ENCODE data around the gene LHX4. TPM values are rescaled to one million over a fixed set of nuclear protein-coding genes. Genes with fewer than 3 reads are reported as not detected.

Gene LHX4
- total and polyA plus RNA-seq, 10 of the 15 experiments (the other 5 are each of a cell fraction or from before 2014, with no cell fraction given), result 0.05 to 0.80 (median 0.32) TPM; not detected in 6

DNA sequence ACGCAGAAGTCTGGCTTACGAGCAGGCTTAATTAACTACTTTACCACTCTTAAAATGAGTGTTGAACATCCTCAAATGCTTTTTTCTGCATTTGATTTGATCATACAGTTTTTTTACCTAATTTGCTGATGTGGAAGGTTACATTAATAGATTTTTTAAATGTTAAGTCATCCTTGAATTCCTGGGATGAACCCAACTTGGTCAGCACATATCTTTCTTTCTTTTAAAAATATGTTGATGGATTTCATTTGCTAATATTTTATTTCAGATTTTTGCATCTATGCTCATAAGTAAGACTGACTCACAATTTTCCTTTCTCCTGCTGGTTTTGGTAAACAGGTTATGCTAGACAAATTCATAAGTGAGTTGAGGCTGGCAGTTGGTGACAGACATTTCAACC, 82.9 kb downstream of the LHX4 start:
- SMC1A ChIA-PET (ENCODE audit: uncharacterized antibody, unreplicated experiment), result no interaction called here
- CTCF ChIA-PET, result no interaction called here
- POLR2A ChIA-PET, result no interaction called here
- H4K20me1 ChIP-seq (ENCODE audit: control insufficient read depth, insufficient read depth), result no peaks in the 10 kb centered on the region
- intact Hi-C loops (cut with micrococcal nuclease; ENCODE audit: unreplicated experiment) (no loop called here), in situ Hi-C loops (cut with MboI) (no loop called here)
- no peaks in the 10 kb centered on the region for H3K9me3 ChIP-seq (replicated peaks; ENCODE audit: control insufficient read depth, insufficient read depth, low read length)
- H3K79me2 ChIP-seq (ENCODE audit: control insufficient read depth, insufficient read depth, low read length), result no peaks in the 10 kb centered on the region
- no peak overlapping the region for H3K9ac ChIP-seq (ENCODE audit: control insufficient read depth, insufficient read depth, low read length)
- ATAC-seq (no peak), FAIRE-seq (no peak), DNase-seq (ENCODE audit: low read depth, low spot score) (no peak)
- H3K27me3 ChIP-seq (replicated peaks in 1 of 2; ENCODE audit: control insufficient read depth in 2 of 2, insufficient read depth in 2 of 2, low read length in 1 of 2), result no peaks in the 10 kb centered on the region
- no TSS peak for BruUV-seq (replicated peaks)
- H3K4me1 ChIP-seq (ENCODE audit: control insufficient read depth, insufficient read depth, low read length), result no peaks in the 10 kb centered on the region
- H3K4me2 ChIP-seq (ENCODE audit: control insufficient read depth, insufficient read depth), result no peak overlapping the region
- TF ChIP-seq ETV6 (conservative IDR thresholded peaks at IDR 0.05 in 1 of 2, IDR thresholded peaks at IDR 0.05 in 1 of 2; ENCODE audit: borderline replicate concordance in 1 of 2, low read depth in 1 of 2) (no peak), EZH2 (IDR thresholded peaks at IDR 0.05; ENCODE audit: borderline replicate concordance, control insufficient read depth, low read depth, low read length) (no peak), ZNF384 (IDR thresholded peaks at IDR 0.05; ENCODE audit: borderline replicate concordance, low read depth, low read length) (no peak), KLF5 (IDR thresholded peaks at IDR 0.05; ENCODE audit: partially characterized antibody) (no peak), ZNF24 (IDR thresholded peaks at IDR 0.05) (no peak)
- TF ChIP-seq, protein P1, sequence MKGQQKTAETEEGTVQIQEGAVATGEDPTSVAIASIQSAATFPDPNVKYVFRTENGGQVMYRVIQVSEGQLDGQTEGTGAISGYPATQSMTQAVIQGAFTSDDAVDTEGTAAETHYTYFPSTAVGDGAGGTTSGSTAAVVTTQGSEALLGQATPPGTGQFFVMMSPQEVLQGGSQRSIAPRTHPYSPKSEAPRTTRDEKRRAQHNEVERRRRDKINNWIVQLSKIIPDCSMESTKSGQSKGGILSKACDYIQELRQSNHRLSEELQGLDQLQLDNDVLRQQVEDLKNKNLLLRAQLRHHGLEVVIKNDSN (IDR thresholded peaks at IDR 0.05; ENCODE audit: borderline replicate concordance, extremely low read length, insufficient read depth, low read depth, low read length), result no peak
- TF ChIP-seq, protein P2, sequence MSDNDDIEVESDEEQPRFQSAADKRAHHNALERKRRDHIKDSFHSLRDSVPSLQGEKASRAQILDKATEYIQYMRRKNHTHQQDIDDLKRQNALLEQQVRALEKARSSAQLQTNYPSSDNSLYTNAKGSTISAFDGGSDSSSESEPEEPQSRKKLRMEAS (IDR thresholded peaks at IDR 0.05; ENCODE audit: low read depth, low read length), result no peak
- H3K4me3 ChIP-seq, result no peak overlapping the region
- no peaks in the 10 kb centered on the region; a peak in 1 of 4 replicates for H3K36me3 ChIP-seq (ENCODE audit: control insufficient read depth in 2 of 2, insufficient read depth in 2 of 2, low read length in 1 of 2)
- WGBS (ENCODE audit: insufficient coverage, insufficient replicate concordance, low lambda C conversion rate, missing lambda C conversion rate), result 98% methylated on average over 2 of the region's 2 CpGs
- H2AFZ ChIP-seq (ENCODE audit: control insufficient read depth, low read depth, low read length), result no peak overlapping the region
- RAD21 ChIA-PET (ENCODE audit: unreplicated experiment), result no interaction called here
- no peak overlapping the region for H3K27ac ChIP-seq (ENCODE audit: control insufficient read depth, insufficient read depth)
